Activated CD4-positive, alpha-beta T cell treated with anti-CD3 and anti-CD28 coated beads for 36 hours (primary cell): Measurements from ENCODE around the gene FASTK. TPM values are rescaled to one million over a fixed set of nuclear protein-coding genes. Genes with fewer than 3 reads are reported as not detected.
"Not testable (repeated sequence)": the region's sequence is repeated elsewhere in the genome, so short reads cannot be mapped to it uniquely, and the experiment has no call there.

Experiments
- ATAC-seq: fragments of 200-7000 bp; cut with Tn5 transposase; one replicate; pipeline ENCODE4 v1.10.0; 2021; ENCODE audit warnings: mild to moderate bottlenecking, moderate library complexity
- CTCF ChIA-PET: fragments of 350-600 bp; sonication (Branson Sonifier 250); formaldehyde crosslinking; loops from one replicate; lab custom pipeline; 2021; ENCODE audit warnings: antibody characterized with exemption; lab: Charles Lee
- POLR2A ChIA-PET: fragments of 350-600 bp; sonication (Branson Sonifier 250); formaldehyde crosslinking; loops from one replicate; lab custom pipeline; 2021; ENCODE audit warnings: antibody characterized with exemption, inconsistent platforms; lab: Charles Lee
- DNase-seq: peaks from one replicate; pipeline ENCODE4 v3.0.0-alpha.2; 2020
- H3K27ac Mint-ChIP-seq: one replicate; pipeline ENCODE4 v1.8.0; 2021; ENCODE audit warnings: mixed read lengths
- H3K27me3 Mint-ChIP-seq: one replicate; pipeline ENCODE4 v1.8.0; 2021; ENCODE audit warnings: mixed read lengths
- H3K36me3 Mint-ChIP-seq: one replicate; pipeline ENCODE4 v1.8.0; 2021; ENCODE audit warnings: low read depth, mixed read lengths
- H3K4me1 Mint-ChIP-seq: one replicate; pipeline ENCODE4 v1.8.0; 2021; ENCODE audit warnings: mixed read lengths
- H3K4me3 Mint-ChIP-seq: one replicate; pipeline ENCODE4 v1.8.0; 2021; ENCODE audit warnings: mild to moderate bottlenecking, moderate library complexity, mixed read lengths
- H3K9me3 Mint-ChIP-seq: one replicate; pipeline ENCODE4 v1.8.0; 2021; ENCODE audit warnings: low read depth, mixed read lengths
- intact Hi-C, 2 experiments: fragments of 100-400 bp; cut with DNase I in 1 of 2; cut with micrococcal nuclease in 1 of 2; formaldehyde crosslinking; loops; one replicate each; pipeline versions ENCODE4 v1.14.2 to v1.15.1; 2022 to 2024; cut with DNase I, micrococcal nuclease
- total RNA-seq, 2 experiments: library from RNA; stranded (reverse); gene quantifications; one replicate each; pipeline ENCODE4 v1.2.3, GENCODE V29; 2021

Gene FASTK
- total RNA-seq, 2 experiments from 2014 or later: 56.6 to 56.7 TPM

DNA sequence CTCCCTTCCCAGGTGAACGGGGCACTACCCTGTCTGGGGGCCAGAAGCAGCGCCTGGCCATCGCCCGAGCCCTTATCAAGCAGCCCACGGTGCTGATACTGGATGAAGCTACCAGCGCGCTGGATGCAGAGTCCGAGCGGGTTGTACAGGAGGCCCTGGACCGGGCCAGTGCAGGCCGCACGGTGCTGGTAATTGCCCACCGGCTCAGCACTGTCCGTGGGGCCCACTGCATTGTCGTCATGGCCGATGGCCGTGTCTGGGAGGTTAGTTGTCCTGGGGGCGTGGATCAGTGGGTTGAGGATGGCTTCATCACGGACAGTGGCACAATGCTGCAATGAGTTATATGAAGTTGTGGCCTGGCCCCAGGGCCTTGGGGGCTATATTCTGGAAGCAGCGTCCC is 36.6 kb downstream of the FASTK start:
- H3K27ac Mint-ChIP-seq: no peak overlapping the region
- no peak for DNase-seq
- ChIA-PET CTCF (interaction anchor here (0.6 to 0.8 kb wide), 2 partner anchors 67 to 126 kb away, joined by 3 read pairs; no protein-coding TSS in a partner anchor), POLR2A (no interaction called here)
- no peaks in the 10 kb centered on the region for H3K9me3 Mint-ChIP-seq
- no peak for ATAC-seq
- H3K4me3 Mint-ChIP-seq: no peak overlapping the region
- intact Hi-C loops: no loop called here
- H3K36me3 Mint-ChIP-seq: peaks cover 1% of the 10 kb centered on the region
- peaks cover 11% of the 10 kb centered on the region for H3K4me1 Mint-ChIP-seq
- no peaks in the 10 kb centered on the region for H3K27me3 Mint-ChIP-seq

DNA sequence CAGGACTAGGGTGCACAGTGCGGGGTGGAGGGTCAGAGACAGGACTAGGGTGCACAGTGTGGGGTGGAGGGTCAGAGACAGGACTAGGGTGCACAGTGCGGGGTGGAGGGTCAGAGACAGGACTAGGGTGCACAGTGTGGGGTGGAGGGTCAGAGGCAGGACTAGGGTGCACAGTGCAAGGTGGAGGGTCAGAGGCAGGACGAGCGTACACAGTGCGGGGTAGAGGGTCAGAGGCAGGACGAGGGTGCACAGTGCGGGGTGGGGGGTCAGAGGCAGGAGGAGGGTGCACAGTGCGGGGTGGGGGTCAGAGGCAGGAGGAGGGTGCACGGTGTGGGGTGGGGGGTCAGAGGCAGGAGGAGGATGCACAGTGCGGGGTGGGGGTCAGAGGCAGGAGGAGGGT is 37.2 kb downstream of the FASTK start:
- CTCF ChIA-PET, ATAC-seq, POLR2A ChIA-PET, intact Hi-C loops, DNase-seq, H3K27ac Mint-ChIP-seq, H3K9me3 Mint-ChIP-seq, H3K27me3 Mint-ChIP-seq, H3K4me3 Mint-ChIP-seq, H3K36me3 Mint-ChIP-seq: not testable (repeated sequence)
- peaks cover 16% of the 10 kb centered on the region for H3K4me1 Mint-ChIP-seq

DNA sequence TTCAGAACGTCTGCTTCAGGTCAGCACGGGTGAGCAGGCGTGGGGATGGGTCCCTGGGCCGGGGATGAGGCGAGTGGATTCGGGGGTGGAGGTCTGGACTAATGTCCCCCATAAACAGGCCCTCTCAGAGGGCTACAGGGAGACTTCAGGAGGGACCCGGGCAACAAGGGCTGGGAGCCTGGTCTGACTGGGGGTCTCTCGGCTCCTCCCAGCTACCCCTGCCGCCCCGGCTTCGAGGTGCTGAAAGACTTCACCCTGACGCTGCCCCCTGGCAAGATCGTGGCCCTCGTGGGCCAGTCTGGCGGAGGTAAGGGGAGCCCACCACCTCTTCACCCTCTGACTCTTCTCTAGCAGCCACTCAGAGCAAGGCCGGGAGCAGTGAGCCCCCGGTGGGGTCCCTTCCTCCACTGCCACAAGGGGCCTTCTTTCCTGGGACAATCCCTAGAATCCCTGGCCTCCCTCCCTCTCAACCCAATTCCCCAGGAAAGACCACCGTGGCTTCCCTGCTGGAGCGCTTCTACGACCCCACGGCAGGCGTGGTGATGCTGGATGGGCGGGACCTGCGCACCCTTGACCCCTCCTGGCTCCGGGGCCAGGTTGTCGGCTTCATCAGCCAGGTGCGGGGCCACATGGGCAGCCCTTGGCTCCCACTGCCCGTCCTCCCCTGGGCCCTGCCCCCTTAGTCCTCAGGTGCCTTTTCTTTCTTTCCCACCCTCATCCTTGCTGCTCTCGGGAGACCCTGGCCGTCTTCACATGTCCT is 39.8 kb downstream of the FASTK start:
- ATAC-seq: no peak
- POLR2A ChIA-PET: no interaction called here
- Mint-ChIP-seq H3K4me1 (peaks cover 17% of the 10 kb centered on the region), H3K36me3 (peaks cover 8% of the 10 kb centered on the region), H3K9me3 (no peaks in the 10 kb centered on the region), H3K27ac (no peak overlapping the region), H3K27me3 (no peaks in the 10 kb centered on the region), H3K4me3 (no peak overlapping the region)
- no peak for DNase-seq
- intact Hi-C loops: no loop called here
- CTCF ChIA-PET: interaction anchor here (0.7 to 0.9 kb wide), 3 partner anchors 52 to 409 kb away, joined by 3 to 4 read pairs (median 4); no protein-coding TSS in a partner anchor

DNA sequence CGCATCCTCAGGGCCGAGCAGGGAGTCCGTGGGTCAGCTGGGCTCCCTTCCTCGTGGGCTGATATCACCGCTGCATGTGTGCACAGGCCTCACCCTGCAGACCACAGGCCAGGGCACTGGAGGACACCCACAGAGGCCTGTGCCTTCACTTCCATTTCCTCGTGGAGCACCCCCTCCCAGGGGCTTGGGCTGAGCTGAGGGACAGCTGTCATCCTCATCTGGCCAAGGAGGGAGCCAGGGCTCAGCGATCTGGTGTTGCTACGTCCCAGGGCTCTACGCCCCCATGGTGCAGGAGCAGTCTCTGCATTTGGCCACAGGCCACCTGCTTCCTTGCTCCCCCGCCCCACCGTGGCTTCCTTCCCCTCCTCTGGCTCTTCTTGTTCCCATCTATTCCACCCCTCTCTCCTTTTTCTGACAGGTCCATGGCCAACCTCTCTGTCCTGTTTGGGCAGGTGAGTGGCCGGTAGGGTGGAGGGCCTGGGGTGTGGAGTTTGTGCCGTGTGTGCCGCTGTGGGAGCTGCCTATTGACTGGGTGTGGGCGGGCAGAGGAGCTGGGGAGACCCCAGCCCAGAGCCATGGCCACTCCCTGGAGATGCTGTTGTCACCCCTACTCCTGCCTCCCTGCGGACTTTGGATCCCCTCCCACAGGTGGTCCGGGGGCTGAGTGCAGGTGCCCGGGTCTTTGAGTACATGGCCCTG is 40.6 kb downstream of the FASTK start:
- H3K4me3 Mint-ChIP-seq: no peak overlapping the region
- H3K4me1 Mint-ChIP-seq: peaks cover 17% of the 10 kb centered on the region
- ChIA-PET CTCF (interaction anchor here (0.5 to 1.1 kb wide), 4 partner anchors 10 to 126 kb away, joined by 3 to 4 read pairs (median 3); no protein-coding TSS in a partner anchor), POLR2A (interaction anchor here (1.0 kb wide), 1 partner anchor 312 kb away, joined by 3 read pairs; no protein-coding TSS in a partner anchor)
- ATAC-seq (no peak), DNase-seq (no peak)
- H3K27ac Mint-ChIP-seq: no peak overlapping the region
- H3K27me3 Mint-ChIP-seq: no peaks in the 10 kb centered on the region
- intact Hi-C loops: loop anchor here in 1 of 2 experiments (1.0 kb wide), 2 partner anchors 12 to 18 kb away; partner anchors contain the start of gene ABCB8
- H3K36me3 Mint-ChIP-seq: peaks cover 10% of the 10 kb centered on the region
- no peaks in the 10 kb centered on the region for H3K9me3 Mint-ChIP-seq

DNA sequence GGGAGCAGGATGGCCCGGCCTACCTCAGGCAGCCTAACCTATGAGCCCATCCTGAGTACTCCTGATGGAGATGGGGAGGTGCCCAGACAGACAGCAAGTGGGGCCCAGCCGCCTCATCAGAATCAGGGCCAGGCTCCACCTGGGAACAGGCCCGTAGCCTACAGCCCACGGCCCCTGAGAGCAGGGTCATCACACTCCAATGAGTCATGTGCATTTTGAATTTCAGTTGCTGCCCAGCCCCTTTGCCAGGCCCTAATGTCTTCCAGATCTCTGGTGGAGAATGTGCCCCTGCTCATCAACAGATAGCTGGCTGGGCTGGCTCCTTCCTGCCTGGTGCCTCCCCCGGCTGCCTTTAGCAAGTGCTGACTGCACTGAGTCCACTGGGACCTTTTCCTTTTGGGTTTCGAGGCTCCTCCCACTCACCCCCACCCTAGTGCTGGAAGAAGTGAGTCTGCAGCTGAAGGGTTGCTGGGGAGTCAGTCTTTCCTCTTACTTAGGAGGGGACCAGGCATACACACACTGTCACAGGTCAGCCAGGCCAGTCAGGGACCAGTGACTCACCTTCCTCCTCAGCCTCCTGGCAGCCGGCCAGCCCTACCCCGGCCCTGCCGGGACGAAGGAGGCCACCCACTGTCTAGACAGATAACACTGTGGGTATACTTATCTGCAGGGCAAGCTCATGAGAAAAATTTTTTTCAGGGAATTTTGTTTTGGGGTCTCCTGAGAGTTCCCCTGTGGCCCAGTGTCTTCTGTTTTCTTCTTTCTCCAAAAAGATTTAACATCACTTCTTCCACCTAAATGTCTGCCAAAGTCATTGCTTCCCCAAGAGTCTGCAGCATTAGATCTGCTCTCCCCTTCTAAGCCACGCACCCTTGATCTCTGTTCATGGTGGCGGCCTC is 41.4 kb downstream of the FASTK start:
- H3K4me3 Mint-ChIP-seq: peak overlapping the region; percentile 10

DNA sequence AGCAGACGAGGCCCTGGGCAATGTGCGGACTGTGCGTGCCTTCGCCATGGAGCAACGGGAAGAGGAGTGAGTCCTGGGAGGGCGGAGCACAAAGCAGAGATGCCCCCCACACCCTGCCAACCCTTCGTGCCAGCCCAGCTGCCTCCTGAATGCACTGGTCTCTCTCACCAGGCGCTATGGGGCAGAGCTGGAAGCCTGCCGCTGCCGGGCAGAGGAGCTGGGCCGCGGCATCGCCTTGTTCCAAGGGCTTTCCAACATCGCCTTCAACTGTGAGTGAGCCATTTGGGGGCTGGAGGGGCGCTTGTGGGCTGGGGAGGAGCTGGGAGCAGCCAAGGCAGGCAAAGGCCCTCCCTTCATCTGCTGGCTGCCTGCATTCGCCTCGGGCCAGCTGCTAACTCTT is 44.7 kb downstream of the FASTK start:
- H3K9me3 Mint-ChIP-seq: no peaks in the 10 kb centered on the region
- ChIA-PET CTCF (no interaction called here), POLR2A (no interaction called here)
- H3K4me1 Mint-ChIP-seq: peaks cover 17% of the 10 kb centered on the region
- no peak overlapping the region for H3K4me3 Mint-ChIP-seq
- no peaks in the 10 kb centered on the region for H3K27me3 Mint-ChIP-seq
- H3K27ac Mint-ChIP-seq: no peak overlapping the region
- intact Hi-C loops: no loop called here
- H3K36me3 Mint-ChIP-seq: peaks cover 13% of the 10 kb centered on the region
- DNase-seq (no peak), ATAC-seq (no peak)

More for the DNA sequence above, 41.4 kb downstream of the FASTK start:
- ChIA-PET CTCF (interaction anchor here (0.7 to 1.1 kb wide), 2 partner anchors 10 to 127 kb away, joined by 3 to 4 read pairs; no protein-coding TSS in a partner anchor), POLR2A (interaction anchor here (0.6 to 1.0 kb wide), 2 partner anchors 45 to 313 kb away, joined by 3 read pairs; no protein-coding TSS in a partner anchor)
- peak overlapping the region; percentile 85 for H3K27ac Mint-ChIP-seq
- no peaks in the 10 kb centered on the region for H3K9me3 Mint-ChIP-seq
- peaks cover 17% of the 10 kb centered on the region for H3K4me1 Mint-ChIP-seq
- DNase-seq (peak; percentile 88), ATAC-seq (peak; percentile 94)
- no peaks in the 10 kb centered on the region for H3K27me3 Mint-ChIP-seq
- peaks cover 10% of the 10 kb centered on the region for H3K36me3 Mint-ChIP-seq
- intact Hi-C loops: loop anchor here in 1 of 2 experiments (1.0 kb wide), 2 partner anchors 11 to 19 kb away; partner anchors contain the start of gene ABCB8

DNA sequence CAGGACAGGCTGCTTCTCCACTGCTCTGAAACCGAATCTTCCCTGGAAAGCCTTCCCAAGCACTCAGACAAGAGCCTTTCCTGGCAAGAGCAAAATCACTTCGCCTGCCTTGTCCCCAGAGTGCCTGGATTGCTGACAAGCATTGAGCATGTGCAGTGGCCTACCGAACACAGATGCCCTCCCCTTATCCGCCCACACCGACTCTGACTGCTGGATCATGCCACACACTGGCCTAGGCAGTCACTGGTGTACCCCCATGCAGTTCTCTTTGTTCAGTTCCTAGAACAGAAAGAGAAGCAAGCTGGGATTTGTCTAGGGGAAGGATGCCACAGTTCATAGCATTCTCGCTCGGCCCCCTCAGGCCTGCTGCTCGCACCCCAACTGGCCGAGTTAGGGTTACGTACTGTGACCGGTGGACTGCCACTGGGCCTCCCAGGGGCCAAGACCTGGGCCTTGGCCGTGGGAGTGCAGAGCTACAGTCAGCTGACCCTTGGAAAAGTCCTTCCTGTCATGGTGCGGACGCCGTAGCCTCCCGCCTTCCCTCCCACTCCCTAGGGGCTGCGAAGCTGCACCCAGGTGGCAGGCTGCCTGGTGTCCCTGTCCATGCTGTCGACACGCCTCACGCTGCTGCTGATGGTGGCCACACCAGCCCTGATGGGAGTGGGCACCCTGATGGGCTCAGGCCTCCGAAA is 45.4 kb downstream of the FASTK start:
- DNase-seq (no peak), ATAC-seq (no peak)
- no peaks in the 10 kb centered on the region for H3K27me3 Mint-ChIP-seq
- no peak overlapping the region for H3K4me3 Mint-ChIP-seq
- ChIA-PET POLR2A (no interaction called here), CTCF (no interaction called here)
- peaks cover 13% of the 10 kb centered on the region for H3K36me3 Mint-ChIP-seq
- intact Hi-C loops: no loop called here
- peaks cover 17% of the 10 kb centered on the region for H3K4me1 Mint-ChIP-seq
- H3K27ac Mint-ChIP-seq: no peak overlapping the region
- no peaks in the 10 kb centered on the region for H3K9me3 Mint-ChIP-seq

DNA sequence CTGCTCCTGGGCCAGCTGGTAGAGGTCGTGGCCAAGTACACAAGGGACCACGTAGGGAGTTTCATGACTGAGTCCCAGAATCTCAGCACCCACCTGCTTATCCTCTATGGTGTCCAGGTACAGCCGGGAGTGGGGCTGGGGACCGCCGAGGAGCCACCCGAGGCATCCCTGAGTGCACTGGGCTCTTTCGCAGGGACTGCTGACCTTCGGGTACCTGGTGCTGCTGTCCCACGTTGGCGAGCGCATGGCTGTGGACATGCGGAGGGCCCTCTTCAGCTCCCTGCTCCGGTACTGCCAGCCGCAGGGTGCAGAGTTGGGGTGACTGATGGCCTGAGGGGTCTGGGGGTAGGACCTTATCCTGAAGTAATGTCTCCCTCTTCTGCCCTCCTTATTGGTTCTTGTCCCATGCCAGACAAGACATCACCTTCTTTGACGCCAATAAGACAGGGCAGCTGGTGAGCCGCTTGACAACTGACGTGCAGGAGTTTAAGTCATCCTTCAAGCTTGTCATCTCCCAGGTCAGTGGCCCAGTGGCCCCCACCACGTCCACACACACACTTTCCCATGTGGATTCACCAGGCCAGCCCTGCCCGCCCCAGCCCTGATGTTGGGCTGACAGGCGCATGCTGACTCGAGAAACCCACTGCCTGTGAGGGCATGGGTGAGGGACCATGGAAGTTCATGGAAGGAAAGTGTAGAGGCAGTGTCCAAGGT is 46.1 kb downstream of the FASTK start:
- H3K4me3 Mint-ChIP-seq: no peak overlapping the region
- no peak for ATAC-seq
- ChIA-PET CTCF (interaction anchor here (0.5 to 0.7 kb wide), 3 partner anchors 18 to 189 kb away, joined by 3 read pairs; no protein-coding TSS in a partner anchor), POLR2A (no interaction called here)
- H3K36me3 Mint-ChIP-seq: peaks cover 13% of the 10 kb centered on the region
- no peak overlapping the region for H3K27ac Mint-ChIP-seq
- intact Hi-C loops: no loop called here
- H3K4me1 Mint-ChIP-seq: peaks cover 15% of the 10 kb centered on the region
- no peaks in the 10 kb centered on the region for H3K27me3 Mint-ChIP-seq
- no peak for DNase-seq
- no peaks in the 10 kb centered on the region for H3K9me3 Mint-ChIP-seq

DNA sequence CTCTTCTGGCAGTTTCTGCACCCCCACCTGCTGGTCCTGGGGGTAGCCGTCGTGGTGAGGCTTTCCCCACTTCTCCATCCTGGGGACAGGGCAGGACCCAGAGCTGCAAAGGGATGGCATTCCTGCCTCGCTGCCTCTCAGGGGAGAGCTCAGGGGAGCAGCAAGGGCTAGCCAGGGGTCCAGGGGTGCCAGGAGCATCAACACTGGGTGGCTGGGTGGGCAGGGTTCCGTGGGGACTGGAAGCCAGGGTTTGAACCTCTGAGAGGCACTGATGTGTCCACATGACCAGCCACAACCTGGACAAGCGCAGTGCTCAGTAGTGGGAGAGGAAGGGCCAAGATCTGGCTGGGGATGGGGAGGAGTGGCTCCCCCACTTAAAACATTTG is 46.8 kb downstream of the FASTK start:
- Mint-ChIP-seq H3K27ac (no peak overlapping the region), H3K4me1 (peaks cover 15% of the 10 kb centered on the region), H3K36me3 (peaks cover 14% of the 10 kb centered on the region), H3K9me3 (no peaks in the 10 kb centered on the region), H3K27me3 (no peaks in the 10 kb centered on the region), H3K4me3 (no peak overlapping the region)
- intact Hi-C loops: no loop called here
- DNase-seq (no peak), ATAC-seq (no peak)
- CTCF ChIA-PET: interaction anchor here (0.6 to 0.7 kb wide), 2 partner anchors 41 to 189 kb away, joined by 3 read pairs; no protein-coding TSS in a partner anchor
- POLR2A ChIA-PET: no interaction called here
